ENCODE data around the gene NKD1. TPM values are rescaled to one million over a fixed set of nuclear protein-coding genes. Genes with fewer than 3 reads are reported as not detected.
A peak's percentile ranks its signal among the peaks of the same experiment; 100 is the strongest.

NKD1 gene
- total and polyA plus RNA-seq, 12 donors = 0.67 to 8.9 (median 3.5) TPM

DNA sequence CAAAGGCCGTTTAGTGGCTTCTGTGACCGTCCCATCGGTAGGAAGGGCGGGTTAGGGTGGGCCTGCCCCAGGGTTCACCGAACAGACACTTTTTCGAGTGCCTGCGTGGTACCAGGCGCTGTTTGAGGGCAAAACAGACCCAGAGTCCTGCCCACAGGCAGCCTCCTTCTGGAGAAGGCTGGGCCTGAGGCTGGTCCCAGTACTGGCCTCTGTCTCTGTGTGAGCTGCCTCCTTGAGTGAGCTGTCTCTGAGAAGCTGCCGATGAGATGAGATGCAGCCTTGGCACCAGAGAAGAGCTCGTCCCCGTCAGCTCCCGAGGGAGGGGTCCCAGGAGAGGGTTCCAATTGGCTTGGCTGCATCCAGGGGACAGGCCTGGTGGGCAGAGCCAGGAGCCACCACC is 53.1 kb downstream of the NKD1 start:
- DNase-seq = no peak
- TF ChIP-seq POLR2A (IDR thresholded peaks at IDR 0.05) (no peak), CTCF (IDR thresholded peaks at IDR 0.05) (no peak)
- Histone ChIP-seq H3K27ac (peak overlapping the region in 1 of 5 donors; percentile 50), H3K36me3 (replicated peaks in 1 of 2) (no peaks in the 10 kb centered on the region), H3K27me3 (no peaks in the 10 kb centered on the region), H3K9me3 (replicated peaks in 1 of 3) (no peaks in the 10 kb centered on the region), H3K4me1 (replicated peaks in 1 of 2) (peaks cover 0 to 9% of the 10 kb centered on the region in 2 donors), H3K4me3 (no peak overlapping the region)
- 88 to 93% (median 90%) methylated on average over 9 to 12 of the region's 12 CpGs for whole genome bisulfite sequencing, 4 donors
- intact Hi-C loops (cut with DNase I) = no loop called here

- peak overlapping the region in 1 of 5 donors; percentile 50 for H3K27ac ChIP-seq
- no peaks in the 10 kb centered on the region for H3K9me3 ChIP-seq (replicated peaks in 1 of 3)
- no peaks in the 10 kb centered on the region for H3K27me3 ChIP-seq
- H3K4me3 ChIP-seq = no peak overlapping the region
- H3K4me1 ChIP-seq (replicated peaks in 1 of 2) = peaks cover 0 to 9% of the 10 kb centered on the region in 2 donors
- H3K36me3 ChIP-seq (replicated peaks in 1 of 2) = no peaks in the 10 kb centered on the region
- intact Hi-C loops (cut with DNase I) = no loop called here
- DNase-seq = no peak
- WGBS, 4 donors = 87 to 91% (median 89%) methylated on average over 5 of the region's 5 CpGs
- TF ChIP-seq POLR2A (IDR thresholded peaks at IDR 0.05) (no peak), CTCF (IDR thresholded peaks at IDR 0.05) (no peak)
These were observed 53.9 kb downstream of the NKD1 start for GRCh38 chr16:50602126-50602525.

DNA sequence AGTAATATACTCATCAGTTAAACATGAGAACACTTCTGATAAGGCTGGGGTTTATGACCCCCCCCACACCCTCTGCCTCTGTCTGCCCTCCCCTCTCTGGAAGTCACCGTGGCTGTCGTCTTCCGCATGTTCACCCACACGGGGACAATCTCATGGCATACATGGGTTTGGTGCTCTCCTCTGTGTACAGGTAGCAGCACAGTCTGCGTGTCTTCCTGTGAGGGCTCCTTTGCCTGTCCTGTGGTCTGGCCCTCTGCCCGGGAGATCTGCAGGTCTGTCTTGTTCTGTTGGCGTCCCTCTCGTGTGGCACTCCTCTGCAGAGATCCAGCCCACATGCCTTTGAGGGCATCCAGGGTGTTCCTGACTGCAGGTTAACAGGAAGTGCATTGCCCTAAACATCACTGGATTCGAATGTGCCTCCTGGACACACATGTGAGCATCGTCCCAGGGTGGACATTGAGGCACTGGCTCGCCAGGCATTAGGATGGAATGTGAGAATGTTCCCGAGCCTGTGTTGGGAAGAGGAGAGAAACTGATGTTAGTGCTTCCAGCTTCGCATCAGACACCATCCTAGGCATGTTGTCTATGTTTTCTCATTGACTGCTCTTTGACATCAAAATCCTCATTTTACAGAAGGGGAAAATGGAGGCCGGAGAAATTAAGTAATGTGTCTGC is 54.5 kb downstream of the NKD1 start:
- H3K4me3 ChIP-seq = no peak overlapping the region
- WGBS, 4 donors = 72 to 81% (median 74%) methylated on average over 12 to 14 of the region's 14 CpGs
- no peak for TF ChIP-seq POLR2A (IDR thresholded peaks at IDR 0.05)
- TF ChIP-seq CTCF (IDR thresholded peaks at IDR 0.05) = no peak
- peak overlapping the region in 2 of 5 donors; percentile 32 to 77 for H3K27ac ChIP-seq
- DNase-seq = no peak
- intact Hi-C loops (cut with DNase I) = no loop called here
- no peaks in the 10 kb centered on the region for H3K36me3 ChIP-seq (replicated peaks in 1 of 2)
- H3K27me3 ChIP-seq = no peaks in the 10 kb centered on the region
- peaks cover 0 to 9% of the 10 kb centered on the region in 2 donors for H3K4me1 ChIP-seq (replicated peaks in 1 of 2)
- H3K9me3 ChIP-seq (replicated peaks in 1 of 3) = no peaks in the 10 kb centered on the region

GRCh38 chr16:50603206-50604064 is 55.2 kb downstream of the NKD1 start:
- H3K9me3 ChIP-seq (replicated peaks in 1 of 3) = no peaks in the 10 kb centered on the region
- H3K4me1 ChIP-seq (replicated peaks in 1 of 2) = peaks cover 0 to 9% of the 10 kb centered on the region in 2 donors
- no peaks in the 10 kb centered on the region for H3K27me3 ChIP-seq
- 62 to 74% (median 64%) methylated on average over 15 to 18 of the region's 18 CpGs for WGBS, 4 donors
- no peak overlapping the region for H3K4me3 ChIP-seq
- intact Hi-C loops (cut with DNase I) = no loop called here
- TF ChIP-seq CTCF (IDR thresholded peaks at IDR 0.05) (no peak), POLR2A (IDR thresholded peaks at IDR 0.05) (no peak)
- peak overlapping the region in 2 of 5 donors; percentile 32 to 77 for H3K27ac ChIP-seq
- no peaks in the 10 kb centered on the region for H3K36me3 ChIP-seq (replicated peaks in 1 of 2)
- DNase-seq = no peak

Measured in adrenal gland (tissue), 12 donors.